BJ (cell line): ENCODE data around the gene TRIM46. TPM values are rescaled to one million over a fixed set of nuclear protein-coding genes. Genes with fewer than 3 reads are reported as not detected.
"Not testable (repeated sequence)": the region's sequence is repeated elsewhere in the genome, so short reads cannot be mapped to it uniquely, and the experiment has no call there.

Experiments used
- CTCF ChIA-PET: fragments of 350-600 bp; formaldehyde crosslinking; extraction: SDS; loops from one replicate; lab custom pipeline; 2021; ENCODE audit warnings: antibody characterized with exemption, inconsistent platforms; lab: Yijun Ruan, JAX
- POLR2A ChIA-PET: fragments of 300-600 bp; sonication (Branson Sonifier 250); formaldehyde crosslinking; extraction: SDS; loops from one replicate; lab custom pipeline; 2021; ENCODE audit warnings: antibody characterized with exemption; lab: Charles Lee
- DNase-seq: peaks from one replicate; pipeline ENCODE4 v3.0.0-alpha.2; 2011; ENCODE audit warnings: low read depth
- H3K27me3 ChIP-seq: 2 replicates; pipeline ENCODE4 v1.6.0; 2011; ENCODE audit warnings: low read length; ENCODE audit not compliant: control insufficient read depth, insufficient read depth
- H3K36me3 ChIP-seq: 2 replicates; pipeline ENCODE4 v1.5.1; 2011; ENCODE audit warnings: low read length; ENCODE audit not compliant: control insufficient read depth, insufficient read depth
- H3K4me3 ChIP-seq: 2 replicates; pipeline ENCODE4 v1.5.1; 2011; ENCODE audit warnings: low read depth, mild to moderate bottlenecking, control low read depth, low read length
- polyA plus RNA-seq: library from polyadenylated mRNA; depleted of rRNA; stranded (reverse); fragments of >200 nt; gene quantifications from 2 replicates; pipeline ENCODE4 v1.2.3, GENCODE V29; 2011
- TF ChIP-seq, protein P1 (sequence below): IDR thresholded peaks from 2 replicates; pipeline ENCODE4 v1.5.1; 2011; ENCODE audit warnings: low read depth, mild to moderate bottlenecking, control low read depth, inconsistent platforms, low read length, moderate library complexity; ENCODE audit not compliant: insufficient read depth

The TRIM46 gene
- polyA plus RNA-seq, 1 experiment, result 5.4 TPM

DNA sequence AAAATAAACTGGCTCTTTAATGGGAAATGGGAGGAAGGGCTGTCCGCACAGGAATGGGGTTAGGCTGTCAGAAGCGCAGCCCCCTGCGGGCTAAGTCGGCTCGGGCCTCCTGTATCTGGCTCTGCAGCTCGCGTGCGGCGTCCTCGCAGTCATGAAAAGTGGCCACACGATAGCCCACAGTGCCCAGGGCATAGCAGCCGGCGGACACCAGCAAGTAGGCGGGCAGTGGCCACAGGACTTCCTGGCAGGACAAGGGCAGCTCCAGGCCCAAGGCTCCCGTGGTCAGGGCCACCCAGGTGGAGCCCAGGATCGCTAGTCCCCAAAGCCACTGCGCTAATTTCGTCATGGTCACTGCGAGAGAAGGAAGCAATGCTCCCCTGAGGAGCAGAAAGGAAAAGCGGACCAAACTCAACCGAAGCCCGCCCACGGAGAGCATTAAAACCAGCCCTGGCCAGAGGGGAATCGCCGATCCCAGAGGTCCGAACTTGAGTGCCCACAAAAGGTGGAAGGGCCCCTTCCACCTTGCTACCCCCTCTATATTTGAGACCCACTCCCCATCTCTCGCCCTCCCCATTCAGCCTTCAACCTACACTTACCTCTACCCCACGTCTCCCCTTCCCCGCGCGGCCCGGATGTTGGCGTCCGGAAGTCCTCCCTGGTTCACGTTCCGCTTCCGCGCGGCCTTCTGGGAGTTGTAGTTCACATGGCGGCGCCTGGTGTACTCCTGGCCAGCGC, 33.6 kb upstream of the TRIM46 start, which contains the start of gene DPM3:
Gene DPM3, minus strand, starts transcription at position 637 of the 735 bp plus-strand sequence. Its CDS starts 291 bp downstream, at position 346.
- TF ChIP-seq, protein P1, sequence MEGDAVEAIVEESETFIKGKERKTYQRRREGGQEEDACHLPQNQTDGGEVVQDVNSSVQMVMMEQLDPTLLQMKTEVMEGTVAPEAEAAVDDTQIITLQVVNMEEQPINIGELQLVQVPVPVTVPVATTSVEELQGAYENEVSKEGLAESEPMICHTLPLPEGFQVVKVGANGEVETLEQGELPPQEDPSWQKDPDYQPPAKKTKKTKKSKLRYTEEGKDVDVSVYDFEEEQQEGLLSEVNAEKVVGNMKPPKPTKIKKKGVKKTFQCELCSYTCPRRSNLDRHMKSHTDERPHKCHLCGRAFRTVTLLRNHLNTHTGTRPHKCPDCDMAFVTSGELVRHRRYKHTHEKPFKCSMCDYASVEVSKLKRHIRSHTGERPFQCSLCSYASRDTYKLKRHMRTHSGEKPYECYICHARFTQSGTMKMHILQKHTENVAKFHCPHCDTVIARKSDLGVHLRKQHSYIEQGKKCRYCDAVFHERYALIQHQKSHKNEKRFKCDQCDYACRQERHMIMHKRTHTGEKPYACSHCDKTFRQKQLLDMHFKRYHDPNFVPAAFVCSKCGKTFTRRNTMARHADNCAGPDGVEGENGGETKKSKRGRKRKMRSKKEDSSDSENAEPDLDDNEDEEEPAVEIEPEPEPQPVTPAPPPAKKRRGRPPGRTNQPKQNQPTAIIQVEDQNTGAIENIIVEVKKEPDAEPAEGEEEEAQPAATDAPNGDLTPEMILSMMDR, result no peak
- ChIA-PET POLR2A (no interaction called here), CTCF (no interaction called here)
- peak; percentile 21 for DNase-seq
- no peaks in the 10 kb centered on the region for H3K27me3 ChIP-seq
- H3K36me3 ChIP-seq, result peaks cover 5% of the 10 kb centered on the region
- peak within 1 kb of the TSS; percentile 80 for H3K4me3 ChIP-seq

- ChIA-PET CTCF (no interaction called here), POLR2A (no interaction called here)
- TF ChIP-seq, protein P1, result no peak
- peaks cover 5% of the 10 kb centered on the region for H3K36me3 ChIP-seq
- no peaks in the 10 kb centered on the region for H3K27me3 ChIP-seq
- no peak for DNase-seq
- H3K4me3 ChIP-seq, result peak overlapping the region; percentile 80
Observed at GRCh38 chr1:155140630-155140953, 33.1 kb upstream of the TRIM46 start.

- POLR2A ChIA-PET, result no interaction called here
- CTCF ChIA-PET, result interaction anchor here (1.1 to 3.1 kb wide), 3 partner anchors 21 to 50 kb away, joined by 3 to 12 read pairs (median 7); no protein-coding TSS in a partner anchor
- TF ChIP-seq, protein P1, result no peak
Observed at GRCh38 chr1:155141749-155142148, 31.9 kb upstream of the TRIM46 start.

GRCh38 chr1:155145491-155145890, 28.2 kb upstream of the TRIM46 start:
- H3K27me3 ChIP-seq, result peaks cover 1% of the 10 kb centered on the region; the same call in 1 of the 2 replicates
- no peak overlapping the region for H3K4me3 ChIP-seq
- no peaks in the 10 kb centered on the region for H3K36me3 ChIP-seq
- CTCF ChIA-PET, result interaction anchor here (0.5 to 2.5 kb wide), 4 partner anchors 22 to 184 kb away, joined by 3 to 15 read pairs (median 3); no protein-coding TSS in a partner anchor
- DNase-seq, result no peak
- POLR2A ChIA-PET, result no interaction called here
- TF ChIP-seq, protein P1, result no peak

More at GRCh38 chr1:155141749-155142148, 31.9 kb upstream of the TRIM46 start:
- H3K36me3 ChIP-seq, result peaks cover 5% of the 10 kb centered on the region
- peaks cover 1% of the 10 kb centered on the region; the same call in 1 of the 2 replicates for H3K27me3 ChIP-seq
- DNase-seq, result no peak
- H3K4me3 ChIP-seq, result no peak overlapping the region

DNA sequence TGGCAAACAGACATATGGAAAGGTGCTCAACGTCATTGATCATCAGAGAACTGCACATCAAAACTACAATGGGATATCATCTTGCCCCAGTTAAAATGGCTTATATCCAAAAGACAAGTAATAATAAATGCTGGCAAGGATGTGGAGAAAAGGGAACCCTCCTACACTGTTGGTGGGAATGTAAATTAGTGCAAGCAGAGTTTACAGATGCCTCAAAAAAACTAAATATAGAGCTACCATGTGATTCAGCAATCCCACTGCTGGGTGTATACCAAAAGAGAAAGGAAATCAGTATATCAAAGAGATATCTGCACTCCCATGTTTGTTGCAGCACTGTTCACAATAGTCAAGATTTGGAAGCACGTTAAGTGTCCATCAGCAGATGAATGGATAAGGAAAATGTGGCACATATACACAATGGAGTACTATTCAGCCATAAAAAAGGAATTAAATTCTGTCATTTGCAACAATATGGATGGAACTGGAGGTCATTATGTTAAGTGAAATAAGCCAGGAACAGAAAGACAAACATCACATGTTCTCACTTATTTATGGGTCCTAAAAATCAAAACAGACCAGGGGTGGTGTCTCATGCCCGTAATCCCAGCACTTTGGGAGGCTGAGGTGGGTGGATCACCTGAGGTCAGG, 17.5 kb upstream of the TRIM46 start:
- CTCF ChIA-PET, result interaction anchor here (0.6 to 0.9 kb wide), 2 partner anchors 20 to 70 kb away, joined by 3 read pairs; partner anchors contain the start of gene SLC50A1
- H3K27me3 ChIP-seq, H3K4me3 ChIP-seq, DNase-seq, H3K36me3 ChIP-seq, POLR2A ChIA-PET: not testable (repeated sequence)
